BLaER1 treated with 17β-estradiol and CSF1 and Interleukin-3, amounts not matched to agents 10 nM and 100 nM (cell line): Measurements from ENCODE around the gene POLR1A.

Experiments
- H3K27ac ChIP-seq, 11 experiments: shearing (Covaris generic); formaldehyde crosslinking; 2 replicates each; pipeline ENCODE4 v1.8.1; 2022
- H3K27me3 ChIP-seq, 11 experiments: shearing (Covaris generic); formaldehyde crosslinking; 2 replicates each; pipeline ENCODE4 v1.8.1; 2022
- H3K36me3 ChIP-seq, 11 experiments: shearing (Covaris generic); formaldehyde crosslinking; 2 replicates each; pipeline ENCODE4 v1.8.1; 2022
- H3K4me1 ChIP-seq, 10 experiments: shearing (Covaris generic); formaldehyde crosslinking; 2 replicates each; pipeline ENCODE4 v1.8.1; 2022
- H3K4me2 ChIP-seq, 11 experiments: shearing (Covaris generic); formaldehyde crosslinking; 2 replicates each; pipeline ENCODE4 v1.8.1; 2022
- H3K4me3 ChIP-seq, 10 experiments: shearing (Covaris generic); formaldehyde crosslinking; 2 replicates each; pipeline ENCODE4 v1.8.1; 2022
- H3K9ac ChIP-seq, 11 experiments: shearing (Covaris generic); formaldehyde crosslinking; 2 replicates each; pipeline ENCODE4 v1.8.1; 2022
- H3K9me3 ChIP-seq, 11 experiments: shearing (Covaris generic); formaldehyde crosslinking; replicated peaks in 1 of 11; 2 replicates each; pipeline ENCODE4 v1.8.1; 2022
- H4K20me1 ChIP-seq, 11 experiments: shearing (Covaris generic); formaldehyde crosslinking; 2 replicates each; pipeline ENCODE4 v1.8.1; 2022
- Cebpa-rat ChIP-seq, 11 experiments: shearing (Covaris generic); IDR thresholded peaks; 2 replicates each; pipeline ENCODE4 v1.8.1; 2022

The POLR1A gene

DNA sequence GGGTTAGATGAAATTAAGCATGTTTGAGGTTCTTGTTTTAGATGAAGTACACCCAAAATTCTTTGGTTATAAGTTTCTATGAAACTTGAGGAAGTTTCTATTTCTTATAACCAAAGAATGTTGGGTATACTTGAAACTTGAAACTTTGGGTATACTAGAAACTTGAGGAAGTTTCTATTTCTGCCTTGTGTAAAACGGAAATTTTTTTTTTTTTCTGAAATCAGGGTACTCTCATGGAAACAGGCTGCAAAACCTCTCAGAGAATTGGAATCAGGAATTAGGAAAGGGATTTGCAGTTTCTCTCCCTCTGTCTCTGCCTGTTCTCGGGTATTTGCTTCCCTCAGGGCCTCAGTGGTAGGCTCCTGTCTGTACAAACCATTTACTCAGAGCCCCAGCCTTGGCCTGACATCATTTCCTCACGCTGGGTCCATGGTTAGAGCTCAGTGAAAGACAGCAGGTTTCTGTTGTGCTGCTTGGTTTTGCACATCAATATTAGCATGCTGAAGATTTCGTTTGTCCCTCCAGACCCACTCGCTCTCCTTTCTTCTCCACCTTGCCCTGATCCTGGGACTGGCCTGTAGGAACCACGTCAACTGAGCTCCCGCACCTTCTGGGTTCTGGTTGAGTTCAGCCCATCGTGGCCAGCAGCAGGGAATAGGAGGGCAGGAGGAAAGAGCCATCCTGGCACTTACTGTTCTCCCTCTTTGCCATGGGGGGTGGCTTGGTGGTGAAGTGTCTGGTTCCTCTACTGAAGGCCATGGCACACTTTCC lies 106.4 kb downstream of the POLR1A start:
- Histone ChIP-seq H3K27ac (peak overlapping the region; percentile 3 to 85 (median 59); a peak in 19 of 22 replicates), H3K4me2 (peak overlapping the region; percentile 33 to 95 (median 79)), H4K20me1 (no peaks in the 10 kb centered on the region), H3K9me3 (peaks cover 0 to 13% (median 7%) of the 10 kb centered on the region in 11 experiments; a peak in 8 of 22 replicates), H3K4me1 (peaks cover 50 to 90% (median 62%) of the 10 kb centered on the region in 10 experiments), H3K36me3 (no peaks in the 10 kb centered on the region), H3K4me3 (peak overlapping the region in 2 of 10 experiments; percentile 1 to 23; a peak in 3 of 20 replicates), H3K27me3 (no peaks in the 10 kb centered on the region), H3K9ac (peak overlapping the region in 10 of 11 experiments; percentile 21 to 69 (median 52); a peak in 17 of 22 replicates)
- TF ChIP-seq Cebpa-rat (IDR thresholded peaks at IDR 0.05): no peak

DNA sequence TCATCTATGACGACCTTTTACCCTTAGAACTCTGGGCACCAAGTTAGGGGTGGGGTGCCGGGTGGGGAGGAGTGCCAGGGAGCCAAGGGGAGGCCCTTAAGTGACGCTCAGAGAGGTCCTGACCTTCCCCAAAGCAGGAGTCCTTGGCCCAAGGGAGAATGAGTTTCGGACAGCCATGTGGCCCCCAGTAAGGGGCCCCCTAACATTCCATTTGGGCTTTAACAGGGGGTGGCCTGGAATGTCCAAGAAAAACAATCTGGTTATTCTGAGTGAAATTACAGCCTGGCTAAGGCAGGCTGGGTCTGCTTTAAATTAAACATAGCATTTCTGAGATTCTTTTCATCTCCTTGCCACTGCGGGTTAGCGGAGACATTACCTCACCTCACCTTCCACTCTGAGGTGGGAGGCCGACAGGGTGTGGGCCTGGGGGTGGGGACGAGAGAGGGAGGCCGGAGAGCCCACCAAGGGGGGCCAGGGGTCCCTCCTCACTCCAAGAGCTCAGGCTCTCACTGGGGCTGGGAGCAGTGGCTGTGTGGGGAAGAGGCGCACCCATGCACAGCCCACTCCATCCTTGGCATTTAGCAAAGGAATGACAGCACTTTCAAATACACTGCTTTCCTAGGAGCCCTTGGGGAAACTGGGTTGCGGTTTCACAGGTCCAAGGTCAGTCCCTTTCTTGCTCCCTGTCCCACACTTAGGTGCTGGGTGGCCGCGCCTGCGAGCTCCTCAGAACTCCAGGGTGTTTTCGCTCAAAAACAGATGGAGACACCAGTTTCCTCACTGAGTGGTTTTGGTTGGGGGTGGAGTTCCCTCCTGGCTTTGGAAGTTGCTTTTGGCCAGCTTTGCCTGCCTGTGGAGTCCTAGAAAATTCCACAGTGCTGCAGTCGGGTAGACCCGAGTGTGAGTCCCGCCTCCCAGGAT lies 107.4 kb downstream of the POLR1A start:
- Histone ChIP-seq H3K4me3 (no peak overlapping the region), H3K27me3 (no peaks in the 10 kb centered on the region), H3K9ac (peak overlapping the region in 5 of 11 experiments; percentile 38 to 69 (median 66); a peak in 9 of 22 replicates), H3K9me3 (peaks cover 0 to 10% (median under 1%) of the 10 kb centered on the region in 11 experiments; a peak in 6 of 22 replicates), H4K20me1 (no peaks in the 10 kb centered on the region), H3K27ac (peak overlapping the region in 9 of 11 experiments; percentile 17 to 85 (median 74); a peak in 15 of 22 replicates), H3K4me1 (peaks cover 58 to 90% (median 71%) of the 10 kb centered on the region in 10 experiments), H3K36me3 (no peaks in the 10 kb centered on the region), H3K4me2 (peak overlapping the region; percentile 33 to 95 (median 79); a peak in 21 of 22 replicates)
- no peak for TF ChIP-seq Cebpa-rat (IDR thresholded peaks at IDR 0.05)

DNA sequence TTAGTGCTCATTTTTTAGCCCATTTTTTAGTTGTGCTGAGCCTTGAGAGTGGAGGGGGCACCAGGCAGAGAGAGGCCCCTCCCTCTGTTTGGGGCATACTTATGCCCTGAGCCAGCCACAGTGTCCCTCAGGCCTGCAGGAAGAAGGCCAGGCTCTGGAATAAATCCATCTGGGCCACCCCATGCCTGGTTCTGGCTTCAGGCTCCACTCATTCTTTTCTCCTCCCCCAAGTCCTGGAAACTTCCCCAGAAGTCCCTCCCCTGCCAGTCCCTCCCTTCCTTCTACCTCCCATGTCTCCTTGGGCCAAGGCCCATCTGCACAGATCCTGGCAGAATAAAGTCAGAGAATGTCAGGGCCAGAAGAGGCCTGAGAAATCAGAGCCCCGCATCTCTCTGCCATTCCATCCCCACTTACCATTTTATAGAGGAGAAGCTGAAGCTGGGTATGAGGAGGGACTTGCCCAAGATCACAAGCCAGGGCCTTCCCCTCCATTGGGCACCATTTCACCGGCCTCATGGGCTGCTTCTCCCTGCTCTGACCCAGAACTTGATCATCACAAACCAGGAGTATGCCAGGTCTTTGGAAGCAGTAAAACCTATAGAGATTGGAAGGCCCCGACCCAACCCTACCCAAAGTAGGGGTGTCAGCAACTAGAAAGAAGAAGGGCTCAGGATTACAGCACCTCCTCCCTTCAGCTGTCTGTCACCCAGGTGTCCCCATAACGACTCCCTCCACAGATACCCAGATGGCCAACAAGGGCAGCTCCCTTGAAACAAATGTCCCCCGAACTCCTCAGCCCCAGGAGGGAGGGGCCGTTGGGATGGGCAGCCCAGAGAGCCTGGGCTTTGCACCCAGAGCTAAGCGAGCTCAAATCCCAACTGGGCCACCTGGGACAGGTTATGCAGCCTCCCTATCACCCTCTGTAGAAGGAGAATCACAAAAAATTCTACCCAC lies 108.4 kb downstream of the POLR1A start:
- no peak overlapping the region; a peak in 1 of 20 replicates for H3K4me3 ChIP-seq
- peak overlapping the region; percentile 47 to 95 (median 66); a peak in 21 of 22 replicates for H3K4me2 ChIP-seq
- TF ChIP-seq Cebpa-rat (IDR thresholded peaks at IDR 0.05): no peak
- H3K9me3 ChIP-seq: peaks cover 0 to 9% (median 0%) of the 10 kb centered on the region in 11 experiments; a peak in 6 of 22 replicates
- H3K4me1 ChIP-seq: peaks cover 58 to 94% (median 75%) of the 10 kb centered on the region in 10 experiments
- H3K36me3 ChIP-seq: no peaks in the 10 kb centered on the region
- H3K27me3 ChIP-seq: no peaks in the 10 kb centered on the region
- H3K27ac ChIP-seq: peak overlapping the region in 6 of 11 experiments; percentile 4 to 85 (median 45); a peak in 9 of 22 replicates
- peak overlapping the region in 2 of 11 experiments; percentile 57 to 69; a peak in 2 of 22 replicates for H3K9ac ChIP-seq
- no peaks in the 10 kb centered on the region for H4K20me1 ChIP-seq

DNA sequence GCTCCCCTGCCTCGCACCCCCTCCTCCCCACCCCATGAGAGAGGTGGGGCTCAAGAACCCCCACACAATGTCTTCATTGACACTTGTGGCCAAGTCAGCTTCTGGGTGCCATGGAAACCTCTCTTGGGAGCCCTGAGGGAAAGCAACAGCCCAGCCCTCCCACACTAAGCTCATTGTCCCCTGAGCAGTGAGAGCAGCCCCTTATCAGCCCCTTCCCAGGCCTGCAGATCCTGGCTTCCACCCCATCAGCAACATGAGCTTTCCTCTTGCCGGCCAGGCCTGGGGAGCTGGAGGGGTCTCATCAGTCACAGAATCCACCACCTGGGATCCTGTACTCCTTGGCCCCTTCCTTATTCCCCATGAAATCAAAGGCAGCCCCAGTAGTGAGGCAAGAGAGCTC lies 109.1 kb downstream of the POLR1A start:
- peaks cover 58 to 100% (median 75%) of the 10 kb centered on the region in 10 experiments for H3K4me1 ChIP-seq
- H3K36me3 ChIP-seq: no peaks in the 10 kb centered on the region
- peaks cover 0 to 9% (median 0%) of the 10 kb centered on the region in 11 experiments; a peak in 6 of 22 replicates for H3K9me3 ChIP-seq
- TF ChIP-seq Cebpa-rat (IDR thresholded peaks at IDR 0.05): no peak
- H3K27me3 ChIP-seq: no peaks in the 10 kb centered on the region
- H3K27ac ChIP-seq: peak overlapping the region in 6 of 11 experiments; percentile 4 to 85 (median 45); a peak in 8 of 22 replicates
- no peak overlapping the region; a peak in 1 of 20 replicates for H3K4me3 ChIP-seq
- peak overlapping the region in 1 of 11 experiments; percentile 19; a peak in 1 of 22 replicates for H3K9ac ChIP-seq
- no peaks in the 10 kb centered on the region for H4K20me1 ChIP-seq
- peak overlapping the region; percentile 47 to 95 (median 66) for H3K4me2 ChIP-seq

DNA sequence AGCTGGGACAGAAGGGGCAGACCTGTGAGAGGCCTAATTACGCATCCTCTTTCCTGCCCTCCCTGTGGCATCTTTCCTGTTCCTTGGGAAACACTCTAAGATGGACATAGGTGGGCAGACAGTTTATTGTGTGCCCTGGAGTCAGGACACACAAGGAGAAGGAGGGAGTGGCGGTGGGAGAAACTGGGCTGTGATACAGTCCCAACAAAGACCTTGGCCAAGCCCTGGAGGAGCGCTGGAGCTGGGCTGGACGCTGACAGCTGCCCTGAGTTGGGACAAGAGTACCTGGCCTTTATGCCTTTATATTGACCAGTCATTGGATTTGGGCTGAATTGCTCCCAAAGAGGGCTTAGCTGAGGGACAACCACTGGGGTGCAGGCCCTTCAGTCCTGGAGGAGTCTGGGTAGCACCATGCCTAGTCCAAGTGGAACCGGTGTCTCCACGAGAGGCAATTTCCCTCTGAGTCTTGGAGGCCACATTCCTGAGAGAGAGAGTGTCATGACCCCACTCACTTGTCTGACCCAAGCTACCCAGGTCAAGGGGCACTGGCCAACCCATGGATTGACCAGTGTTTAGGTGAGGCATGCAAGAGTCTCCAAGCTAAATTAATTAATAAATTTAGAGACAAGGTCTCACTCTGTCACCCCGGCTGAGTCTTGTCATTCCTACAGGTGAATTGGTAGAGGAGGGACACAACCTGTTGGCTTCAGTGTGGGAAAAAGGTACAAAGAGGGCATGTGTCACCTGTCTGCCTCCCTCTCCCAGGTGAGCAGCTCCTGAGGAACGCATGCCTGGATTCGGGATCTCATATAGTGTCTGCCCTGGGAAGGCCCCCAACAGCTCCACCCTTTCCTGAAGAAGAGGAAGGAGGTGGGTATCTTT lies 109.8 kb downstream of the POLR1A start:
- Histone ChIP-seq H3K4me3 (no peak overlapping the region), H3K27ac (peak overlapping the region in 6 of 11 experiments; percentile 15 to 85 (median 59); a peak in 4 of 22 replicates), H3K27me3 (no peaks in the 10 kb centered on the region), H3K4me1 (peaks cover 58 to 100% (median 74%) of the 10 kb centered on the region in 10 experiments), H3K4me2 (peak overlapping the region; percentile 47 to 95 (median 73); a peak in 20 of 22 replicates), H3K9me3 (peaks cover 0 to 8% (median 0%) of the 10 kb centered on the region in 11 experiments; a peak in 6 of 22 replicates), H3K9ac (peak overlapping the region in 1 of 11 experiments; percentile 19; a peak in 1 of 22 replicates), H3K36me3 (no peaks in the 10 kb centered on the region), H4K20me1 (no peaks in the 10 kb centered on the region)
- TF ChIP-seq Cebpa-rat (IDR thresholded peaks at IDR 0.05): no peak

DNA sequence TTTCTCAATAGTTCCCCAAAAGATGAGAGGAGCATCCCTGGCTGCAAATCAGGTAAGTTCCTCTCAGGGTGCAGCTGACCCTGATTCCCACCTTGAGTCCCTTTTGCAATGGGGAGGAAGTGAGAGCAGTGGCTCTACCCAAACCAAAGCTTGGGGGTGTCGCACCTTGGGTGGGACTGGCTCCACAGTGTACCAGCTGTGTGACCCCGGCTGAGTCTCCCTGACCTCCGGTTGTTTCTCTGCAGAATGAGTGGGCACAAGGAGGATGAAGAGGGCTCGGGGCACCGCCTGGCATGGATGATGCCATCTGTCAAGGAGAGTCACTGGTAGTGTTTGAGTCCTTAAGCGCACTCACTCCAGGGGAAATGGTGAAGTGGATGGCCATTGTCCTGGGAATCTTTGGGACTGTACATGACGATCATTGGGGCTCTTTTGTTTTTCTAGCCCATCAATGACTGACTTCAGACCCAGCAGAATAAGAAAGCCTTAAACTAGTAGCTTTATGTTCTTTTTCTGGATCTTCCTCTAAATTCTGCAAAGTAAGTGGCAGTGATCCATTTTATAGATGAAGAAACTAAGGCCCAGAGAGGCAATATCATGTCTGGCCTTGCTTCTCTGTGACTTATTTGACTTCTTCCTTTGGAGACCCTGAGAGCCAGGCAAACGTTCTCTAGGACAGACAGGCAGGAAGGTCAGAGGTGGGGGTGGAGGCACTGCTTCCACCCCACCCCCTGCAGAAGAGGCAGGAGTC lies 110.6 kb downstream of the POLR1A start:
- H3K4me2 ChIP-seq: peak overlapping the region; percentile 57 to 95 (median 77)
- H3K27me3 ChIP-seq: no peaks in the 10 kb centered on the region
- H3K4me3 ChIP-seq: no peak overlapping the region
- H3K36me3 ChIP-seq: no peaks in the 10 kb centered on the region
- H4K20me1 ChIP-seq: no peaks in the 10 kb centered on the region
- H3K9me3 ChIP-seq: peaks cover 0 to 3% (median 0%) of the 10 kb centered on the region in 11 experiments; a peak in 3 of 22 replicates
- no peak for TF ChIP-seq Cebpa-rat (IDR thresholded peaks at IDR 0.05)
- H3K27ac ChIP-seq: peak overlapping the region in 8 of 11 experiments; percentile 44 to 85 (median 70); a peak in 12 of 22 replicates
- peak overlapping the region in 2 of 11 experiments; percentile 63 to 68; a peak in 2 of 22 replicates for H3K9ac ChIP-seq
- peaks cover 54 to 93% (median 68%) of the 10 kb centered on the region in 10 experiments for H3K4me1 ChIP-seq
